Progenitor cell of endocrine pancreas (in vitro differentiated cells): Measurements from ENCODE around the gene AP3B2. TPM values are rescaled to one million over a fixed set of nuclear protein-coding genes. Genes with fewer than 3 reads are reported as not detected.

ENCODE experiments used
- DNase-seq: peaks from one replicate; pipeline ENCODE4 v3.0.0; 2021; ENCODE audit warnings: low spot score; ENCODE audit not compliant: unreplicated experiment
- H3K27ac Mint-ChIP-seq: 2 replicates; pipeline ENCODE4 v1.8.0; 2021; ENCODE audit warnings: mild to moderate bottlenecking, moderate library complexity, mixed read lengths
- H3K27me3 Mint-ChIP-seq: 2 replicates; pipeline ENCODE4 v1.8.0; 2021; ENCODE audit warnings: mixed read lengths
- H3K36me3 Mint-ChIP-seq: 2 replicates; pipeline ENCODE4 v1.8.0; 2022; ENCODE audit warnings: mixed read lengths; ENCODE audit not compliant: insufficient read depth
- H3K4me1 Mint-ChIP-seq: 2 replicates; pipeline ENCODE4 v1.8.0; 2021; ENCODE audit warnings: low read depth, mixed read lengths
- H3K4me3 Mint-ChIP-seq: 2 replicates; pipeline ENCODE4 v1.8.0; 2021; ENCODE audit warnings: low read depth, mild to moderate bottlenecking, moderate library complexity, mixed read lengths
- H3K9me3 Mint-ChIP-seq: 2 replicates; pipeline ENCODE4 v1.8.0; 2021; ENCODE audit warnings: low read depth, mixed read lengths
- CTCF ChIP-seq: fragments of 200-600 bp; sonication (generic); IDR thresholded peaks from one replicate; pipeline ENCODE4 v1.5.0; 2021; ENCODE audit warnings: antibody characterized with exemption, mild to moderate bottlenecking; ENCODE audit not compliant: unreplicated experiment
- total RNA-seq: library from RNA; stranded (reverse); gene quantifications from 2 replicates; pipeline ENCODE4 v1.2.1, GENCODE V29; 2021

The AP3B2 gene
- total RNA-seq, 1 donor from 2014 or later = 14.4 TPM

GRCh38 chr15:82650046-82650670 is 59.5 kb downstream of the AP3B2 start:
- Mint-ChIP-seq H3K27me3 (peaks cover 77% of the 10 kb centered on the region), H3K4me1 (peaks cover 4% of the 10 kb centered on the region), H3K9me3 (no peaks in the 10 kb centered on the region), H3K27ac (no peak overlapping the region), H3K36me3 (no peaks in the 10 kb centered on the region), H3K4me3 (no peak overlapping the region)
- DNase-seq = no peak
- no peak for TF ChIP-seq CTCF

DNA sequence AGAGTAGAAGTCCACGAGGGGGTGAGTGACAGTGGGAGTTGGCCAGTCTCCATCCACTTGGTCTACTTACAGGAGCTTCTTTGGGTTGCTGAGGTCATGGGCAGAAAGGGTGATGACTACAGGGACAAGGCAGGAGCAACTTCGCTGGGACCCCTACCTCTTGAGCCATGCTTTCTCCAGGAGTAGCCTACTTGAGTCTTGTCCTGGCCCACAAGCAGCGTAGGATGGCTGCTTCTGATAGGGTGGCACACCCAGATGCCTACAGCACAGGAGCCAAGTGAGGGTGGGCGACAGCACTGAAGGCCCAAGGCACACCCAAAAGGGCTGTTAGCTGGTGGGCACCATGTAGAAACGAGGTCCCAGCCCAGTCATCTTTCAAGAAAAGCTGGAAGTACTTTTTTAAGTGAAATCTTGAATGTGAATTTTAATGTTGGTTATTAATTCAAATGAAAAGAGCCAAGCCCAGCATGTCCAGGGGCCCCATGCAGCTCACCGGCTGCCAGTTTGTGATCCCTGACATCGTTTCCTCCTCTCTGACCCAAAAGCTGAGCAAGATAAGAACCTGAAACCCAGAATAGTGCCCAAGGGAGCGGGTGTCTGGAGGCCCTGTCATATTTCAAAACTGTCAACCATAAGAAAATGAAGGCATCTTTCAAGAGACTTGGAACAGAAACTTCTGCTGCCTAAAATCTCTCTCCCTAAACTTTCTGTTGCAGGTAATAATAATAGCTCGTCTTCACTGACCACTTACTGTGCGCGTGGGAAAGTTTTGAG is 60.3 kb downstream of the AP3B2 start:
- no peaks in the 10 kb centered on the region for H3K9me3 Mint-ChIP-seq
- no peak overlapping the region for H3K27ac Mint-ChIP-seq
- H3K36me3 Mint-ChIP-seq = no peaks in the 10 kb centered on the region
- H3K4me1 Mint-ChIP-seq = peaks cover 4% of the 10 kb centered on the region
- H3K4me3 Mint-ChIP-seq = no peak overlapping the region
- no peak for TF ChIP-seq CTCF
- peaks cover 80% of the 10 kb centered on the region for H3K27me3 Mint-ChIP-seq
- no peak for DNase-seq

- no peak for DNase-seq
Observed at GRCh38 chr15:82648257-82649103, 61.2 kb downstream of the AP3B2 start.

DNA sequence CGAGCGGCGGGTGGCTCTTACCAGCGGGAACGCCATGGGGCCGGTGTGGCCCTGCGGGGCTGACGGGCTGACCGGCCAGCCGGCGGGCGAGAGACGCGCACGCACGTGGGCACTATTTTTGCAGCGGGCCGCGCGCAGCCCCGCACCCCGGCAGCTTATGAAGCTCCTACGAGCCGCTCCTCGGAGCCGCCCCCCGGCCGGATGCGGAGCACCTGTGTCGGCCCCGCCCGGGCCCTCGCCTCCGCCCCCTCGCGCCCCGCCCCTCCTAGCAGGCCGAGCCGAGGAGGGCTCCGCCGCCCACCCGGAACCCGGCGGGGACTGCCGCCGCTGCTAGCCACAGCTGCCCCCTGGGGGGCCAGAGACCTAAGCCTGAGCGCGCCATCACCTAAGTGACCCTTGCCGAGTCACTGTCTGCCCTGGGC is 61.8 kb downstream of the AP3B2 start:
- Mint-ChIP-seq H3K27ac (no peak overlapping the region), H3K4me1 (peaks cover 4% of the 10 kb centered on the region), H3K36me3 (no peaks in the 10 kb centered on the region), H3K9me3 (no peaks in the 10 kb centered on the region), H3K4me3 (peak overlapping the region; percentile 60), H3K27me3 (peaks cover 77% of the 10 kb centered on the region)
- TF ChIP-seq CTCF = no peak
- DNase-seq = no peak

More at GRCh38 chr15:82648257-82649103, 61.2 kb downstream of the AP3B2 start:
- no peak for TF ChIP-seq CTCF
- Mint-ChIP-seq H3K36me3 (no peaks in the 10 kb centered on the region), H3K27ac (no peak overlapping the region), H3K4me3 (peak overlapping the region; percentile 60), H3K9me3 (no peaks in the 10 kb centered on the region), H3K27me3 (peaks cover 79% of the 10 kb centered on the region), H3K4me1 (peaks cover 4% of the 10 kb centered on the region)
